NCI-H345 treated with DMSO at 0.1 percent for 48 hours (cell line): Measurements from ENCODE around the gene TTBK1.

Experiments
- DNase-seq: peaks from one replicate; lab custom pipeline; 2025; ENCODE audit not compliant: unreplicated experiment; lab: John Stamatoyannopoulos, UW

Gene TTBK1

GRCh38 chr6:43222418-43223059 lies 20.7 kb upstream of the TTBK1 start:
- no peak for DNase-seq

GRCh38 chr6:43223175-43223574 lies 20.1 kb upstream of the TTBK1 start:
- no peak for DNase-seq

GRCh38 chr6:43226192-43226851 lies 17.0 kb upstream of the TTBK1 start:
- no peak for DNase-seq

GRCh38 chr6:43228951-43229802 lies 14.1 kb upstream of the TTBK1 start, which contains the start of gene DNPH1:
Gene DNPH1 (minus strand): TSS chr6:43229481. CDS start chr6:43229456, 25 bp downstream.
- DNase-seq = peak; percentile 14

- DNase-seq = no peak
These were observed 13.3 kb upstream of the TTBK1 start for GRCh38 chr6:43229803-43230620.

- DNase-seq = no peak
These were observed 12.2 kb upstream of the TTBK1 start for GRCh38 chr6:43231053-43231452.

- no peak for DNase-seq
These were observed 11.4 kb upstream of the TTBK1 start for GRCh38 chr6:43231735-43232450.

- no peak for DNase-seq
These were observed 7.4 kb upstream of the TTBK1 start for GRCh38 chr6:43235841-43236240.

- no peak for DNase-seq
These were observed 4.2 kb upstream of the TTBK1 start for GRCh38 chr6:43239054-43239453.

GRCh38 chr6:43240950-43241349 lies 2.3 kb upstream of the TTBK1 start:
- no peak for DNase-seq

GRCh38 chr6:43241446-43241845 lies 1.8 kb upstream of the TTBK1 start:
- no peak for DNase-seq

GRCh38 chr6:43243664-43244321 lies 512 bp downstream of the TTBK1 start:
- DNase-seq = no peak

GRCh38 chr6:43246301-43247113 lies 3.2 kb downstream of the TTBK1 start:
- peak; percentile 40 for DNase-seq

GRCh38 chr6:43247114-43247999 lies 4.1 kb downstream of the TTBK1 start:
- DNase-seq = peak; percentile 72

GRCh38 chr6:43248101-43248500 lies 4.8 kb downstream of the TTBK1 start:
- no peak for DNase-seq

- no peak for DNase-seq
These were observed 5.5 kb downstream of the TTBK1 start for GRCh38 chr6:43248791-43249190.

GRCh38 chr6:43250992-43251373 lies 7.7 kb downstream of the TTBK1 start:
- no peak for DNase-seq

GRCh38 chr6:43253401-43253800 lies 10.1 kb downstream of the TTBK1 start:
- no peak for DNase-seq
